Activated T-cell treated with anti-CD3 and anti-CD28 coated beads for 24 hours (primary cell): Measurements from ENCODE around the gene ELL.

Experiments used
- DNase-seq: peaks from one replicate; pipeline ENCODE4 v3.0.0-alpha.2; 2020; ENCODE audit warnings: low read depth

Gene ELL

DNA sequence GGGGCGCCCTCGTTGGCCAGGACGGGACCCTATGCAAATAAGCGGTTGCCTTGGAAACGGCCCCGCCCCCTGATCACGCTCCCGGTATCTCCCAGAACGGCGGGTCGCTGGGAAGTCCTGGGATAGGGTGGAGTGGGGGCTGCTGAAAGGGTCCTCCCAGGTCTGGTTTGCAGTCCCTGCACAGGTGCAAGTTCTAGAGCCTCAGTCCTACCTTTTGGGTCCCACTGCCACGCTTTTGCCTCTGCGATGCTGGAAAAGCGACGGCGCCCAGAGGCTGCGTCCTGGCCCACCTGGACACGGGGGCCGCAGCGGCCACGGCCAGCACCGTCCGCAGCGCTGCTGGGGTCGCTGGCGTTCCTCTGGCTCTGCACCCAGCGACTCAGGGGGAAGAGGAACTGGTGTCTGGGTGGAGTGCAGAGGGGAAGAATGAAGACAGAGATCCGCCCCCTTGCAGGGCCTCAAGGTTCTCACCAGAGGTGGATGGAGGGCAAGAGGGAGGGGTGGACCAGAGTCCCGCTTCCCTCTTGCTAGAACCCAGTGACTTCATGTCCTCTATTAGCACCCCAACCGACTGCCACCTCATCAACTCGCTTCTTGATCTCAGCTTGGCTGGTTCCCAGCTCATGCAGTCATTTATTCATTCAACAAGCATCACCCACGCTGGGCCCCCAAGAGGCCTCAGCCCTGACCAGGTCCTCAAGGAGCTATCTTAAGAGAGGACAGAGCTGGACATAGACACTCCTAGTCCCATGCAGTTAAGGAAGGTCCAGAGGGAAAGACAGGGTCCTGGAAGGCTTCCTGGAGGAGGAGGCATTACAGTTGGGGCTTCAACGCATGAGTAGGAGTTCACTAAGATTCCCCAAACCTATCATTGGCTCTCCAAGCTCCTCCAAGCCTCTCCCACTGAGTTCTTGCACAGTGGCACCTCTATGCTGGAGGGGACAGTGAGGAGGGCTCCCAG lies 124.3 kb downstream of the ELL start, which contains the start of gene LRRC25:
LRRC25 (minus strand) TSS at position 381 of the 961 bp plus-strand sequence. CDS start 659 bp downstream, outside the sequence.
- no peak for DNase-seq

GRCh38 chr19:18396471-18397241 lies 125.2 kb downstream of the ELL start:
- no peak for DNase-seq

GRCh38 chr19:18393836-18394235 lies 128.0 kb downstream of the ELL start:
- no peak for DNase-seq

DNA sequence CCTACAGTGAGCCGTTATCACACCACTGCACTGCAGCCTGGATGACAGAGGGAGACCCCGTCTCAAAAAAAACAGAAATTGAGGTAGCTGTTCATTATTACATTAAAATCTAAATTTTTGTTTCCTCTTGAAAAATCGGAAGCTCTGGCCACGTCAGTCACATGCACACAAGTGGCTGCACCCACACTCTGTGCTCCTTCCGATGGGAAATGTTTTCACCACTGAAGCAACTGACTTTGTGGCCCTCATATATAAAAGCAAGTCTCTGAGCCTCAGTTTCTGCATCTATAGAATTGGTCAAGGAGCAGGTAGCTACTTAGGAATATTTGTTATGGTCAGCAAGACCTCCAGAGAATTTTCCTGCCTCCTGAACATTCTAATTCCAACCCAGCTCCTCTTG lies 128.9 kb downstream of the ELL start:
- DNase-seq = no peak
